Activated CD4-positive, alpha-beta memory T cell treated with anti-CD3 and anti-CD28 coated beads, Interleukin-2, amount 10 ng/mL, durations not matched to agents 7 days and 5 days (primary cell): Measurements from ENCODE around the gene FMN1. TPM values are rescaled to one million over a fixed set of nuclear protein-coding genes. Genes with fewer than 3 reads are reported as not detected.

Source experiments
- CTCF ChIA-PET: fragments of 350-600 bp; sonication (Branson Sonifier 250); formaldehyde crosslinking; loops from one replicate; lab custom pipeline; 2021; ENCODE audit warnings: antibody characterized with exemption, inconsistent platforms; lab: Charles Lee
- POLR2A ChIA-PET: fragments of 350-600 bp; sonication (Branson Sonifier 250); formaldehyde crosslinking; loops from one replicate; lab custom pipeline; 2021; ENCODE audit warnings: antibody characterized with exemption; lab: Charles Lee
- DNase-seq: peaks from one replicate; pipeline ENCODE4 v3.0.0-alpha.2; 2020
- H3K27ac Mint-ChIP-seq: one replicate; pipeline ENCODE4 v1.8.0; 2021; ENCODE audit warnings: mild to moderate bottlenecking, mixed read lengths
- H3K27me3 Mint-ChIP-seq: one replicate; pipeline ENCODE4 v1.8.0; 2021; ENCODE audit warnings: mixed read lengths
- H3K36me3 Mint-ChIP-seq: one replicate; pipeline ENCODE4 v1.8.0; 2021; ENCODE audit warnings: low read depth, mixed read lengths
- H3K4me1 Mint-ChIP-seq: one replicate; pipeline ENCODE4 v1.8.0; 2021; ENCODE audit warnings: mixed read lengths
- H3K4me3 Mint-ChIP-seq: one replicate; pipeline ENCODE4 v1.8.0; 2021; ENCODE audit warnings: mild to moderate bottlenecking, mixed read lengths
- H3K9me3 Mint-ChIP-seq: one replicate; pipeline ENCODE4 v1.8.0; 2021; ENCODE audit warnings: mixed read lengths
- total RNA-seq, 2 experiments: library from RNA; stranded (reverse); gene quantifications; one replicate each; pipeline ENCODE4 v1.2.3, GENCODE V29; 2021

Gene FMN1
- total RNA-seq, 2 experiments from 2014 or later = 0.03 to 0.15 TPM

GRCh38 chr15:33209575-33210481 lies 15.3 kb upstream of the FMN1 start:
- no peak for DNase-seq
- Mint-ChIP-seq H3K9me3 (peaks cover 10% of the 10 kb centered on the region), H3K27ac (no peak overlapping the region), H3K4me3 (no peak overlapping the region), H3K36me3 (no peaks in the 10 kb centered on the region), H3K4me1 (peaks cover 7% of the 10 kb centered on the region), H3K27me3 (peaks cover 4% of the 10 kb centered on the region)
- POLR2A ChIA-PET = no interaction called here
- CTCF ChIA-PET = no interaction called here

- peaks cover 10% of the 10 kb centered on the region for H3K9me3 Mint-ChIP-seq
- H3K27me3 Mint-ChIP-seq = peaks cover 7% of the 10 kb centered on the region
- ChIA-PET CTCF (no interaction called here), POLR2A (no interaction called here)
- H3K4me3 Mint-ChIP-seq = no peak overlapping the region
- no peak overlapping the region for H3K27ac Mint-ChIP-seq
- peaks cover 14% of the 10 kb centered on the region for H3K4me1 Mint-ChIP-seq
- no peaks in the 10 kb centered on the region for H3K36me3 Mint-ChIP-seq
- no peak for DNase-seq
Observed at GRCh38 chr15:33207646-33208045, 13.1 kb upstream of the FMN1 start.

- H3K4me1 Mint-ChIP-seq = peaks cover 24% of the 10 kb centered on the region
- POLR2A ChIA-PET = no interaction called here
- H3K36me3 Mint-ChIP-seq = no peaks in the 10 kb centered on the region
- CTCF ChIA-PET = interaction anchor here (0.9 kb wide), 1 partner anchor 10 kb away, joined by 4 read pairs; no protein-coding TSS in a partner anchor
- no peak for DNase-seq
- peaks cover 10% of the 10 kb centered on the region for H3K9me3 Mint-ChIP-seq
- no peak overlapping the region for H3K27ac Mint-ChIP-seq
- no peak overlapping the region for H3K4me3 Mint-ChIP-seq
- peaks cover 7% of the 10 kb centered on the region for H3K27me3 Mint-ChIP-seq
Observed at GRCh38 chr15:33206366-33206765, 11.9 kb upstream of the FMN1 start.

GRCh38 chr15:33204926-33205325 lies 10.4 kb upstream of the FMN1 start:
- H3K27me3 Mint-ChIP-seq = peaks cover 18% of the 10 kb centered on the region
- no peaks in the 10 kb centered on the region for H3K36me3 Mint-ChIP-seq
- POLR2A ChIA-PET = interaction anchor here (0.8 kb wide), 1 partner anchor 10 kb away, joined by 4 read pairs; the partner anchor contains the start of gene FMN1
- H3K9me3 Mint-ChIP-seq = peaks cover 6% of the 10 kb centered on the region
- H3K27ac Mint-ChIP-seq = no peak overlapping the region
- H3K4me1 Mint-ChIP-seq = peaks cover 37% of the 10 kb centered on the region
- CTCF ChIA-PET = no interaction called here
- no peak overlapping the region for H3K4me3 Mint-ChIP-seq
- no peak for DNase-seq

DNA sequence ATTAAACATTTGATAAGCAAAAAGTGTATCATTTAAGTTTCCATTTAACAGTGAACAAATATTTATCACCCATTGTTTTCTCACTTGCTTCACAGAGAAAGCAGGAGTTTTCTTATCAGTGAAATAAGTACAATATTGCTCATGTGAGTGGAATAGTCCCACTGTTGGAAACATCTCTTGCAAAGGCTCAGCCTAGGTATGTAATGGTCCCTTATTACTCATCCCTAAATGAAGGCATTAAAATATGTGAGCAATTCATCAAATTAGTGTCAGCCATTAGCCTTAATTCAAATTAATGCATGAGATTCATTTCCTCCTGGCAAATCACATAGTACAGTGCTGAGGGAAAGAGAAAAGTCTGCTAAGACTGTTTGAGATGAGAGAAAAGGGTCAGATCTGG lies 9.6 kb upstream of the FMN1 start:
- Mint-ChIP-seq H3K4me3 (no peak overlapping the region), H3K27ac (no peak overlapping the region), H3K9me3 (no peaks in the 10 kb centered on the region), H3K4me1 (peaks cover 34% of the 10 kb centered on the region), H3K27me3 (peaks cover 23% of the 10 kb centered on the region), H3K36me3 (no peaks in the 10 kb centered on the region)
- no peak for DNase-seq
- ChIA-PET CTCF (no interaction called here), POLR2A (no interaction called here)

DNA sequence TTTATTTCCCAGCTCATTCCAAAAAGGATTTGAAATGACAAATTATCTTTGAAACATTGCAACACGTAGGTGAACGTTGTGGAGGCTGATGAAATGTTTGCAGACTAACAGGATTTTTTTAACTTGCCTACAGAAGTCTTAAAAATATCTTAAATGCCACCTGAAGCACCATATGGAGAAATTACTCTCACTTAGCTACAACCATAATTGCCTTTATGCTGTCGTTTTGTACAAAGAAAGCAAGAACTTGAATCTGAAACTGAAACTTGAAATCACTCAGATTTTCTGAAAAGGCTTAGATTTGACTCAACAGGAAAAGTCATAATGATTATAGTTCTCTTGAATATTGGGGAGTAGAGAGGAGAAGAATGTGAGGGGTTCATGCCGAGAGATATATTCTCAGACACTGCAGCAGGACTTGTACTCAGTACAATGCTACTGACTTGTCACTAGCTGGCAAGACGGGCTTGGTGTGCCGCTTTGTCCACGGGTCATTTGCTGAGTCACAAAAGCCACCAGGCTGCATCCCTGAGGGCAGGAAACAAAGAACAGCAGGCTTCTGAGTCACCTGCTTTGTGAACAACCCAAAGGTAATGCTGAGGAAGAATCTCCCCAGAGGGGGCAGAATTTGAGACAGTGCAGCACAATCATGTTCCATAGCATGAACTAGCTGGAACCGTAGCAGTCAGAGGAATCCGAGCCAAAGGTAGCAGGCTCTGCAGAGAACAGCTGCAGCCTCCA lies 7.1 kb upstream of the FMN1 start:
- DNase-seq = peak; percentile 66
- Mint-ChIP-seq H3K27ac (peak overlapping the region; percentile 60), H3K9me3 (no peaks in the 10 kb centered on the region), H3K36me3 (no peaks in the 10 kb centered on the region), H3K4me1 (peaks cover 34% of the 10 kb centered on the region), H3K4me3 (peak overlapping the region; percentile 62), H3K27me3 (peaks cover 26% of the 10 kb centered on the region)
- CTCF ChIA-PET = interaction anchor here (0.7 to 1.5 kb wide), 5 partner anchors 8 to 69 kb away, joined by 3 to 5 read pairs (median 3); no protein-coding TSS in a partner anchor
- POLR2A ChIA-PET = interaction anchor here (0.9 kb wide), 1 partner anchor 14 kb away, joined by 4 read pairs; no protein-coding TSS in a partner anchor

DNA sequence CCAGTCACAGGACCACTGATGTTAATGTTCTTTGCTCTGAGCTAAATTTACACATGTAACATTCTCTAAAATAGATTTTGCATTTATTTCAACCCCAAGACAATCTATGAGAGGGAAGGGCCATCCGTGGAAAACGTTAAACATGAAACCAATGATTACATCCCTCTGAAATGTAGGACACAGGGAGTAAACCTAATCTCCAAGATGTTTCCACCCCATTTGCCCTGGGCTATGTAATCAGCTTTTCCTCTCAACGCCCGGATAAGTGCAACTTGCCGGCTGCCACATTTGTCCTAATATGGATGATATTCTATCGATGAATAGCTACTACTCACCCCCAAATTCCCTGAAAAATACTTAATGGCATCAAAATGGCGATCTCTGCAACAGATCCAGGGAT lies 6.4 kb upstream of the FMN1 start:
- CTCF ChIA-PET = interaction anchor here (0.7 to 1.5 kb wide), 5 partner anchors 9 to 1011 kb away, joined by 3 to 5 read pairs (median 3); no protein-coding TSS in a partner anchor
- no peak for DNase-seq
- Mint-ChIP-seq H3K27me3 (peaks cover 30% of the 10 kb centered on the region), H3K27ac (no peak overlapping the region), H3K9me3 (no peaks in the 10 kb centered on the region), H3K4me1 (peaks cover 36% of the 10 kb centered on the region), H3K4me3 (no peak overlapping the region), H3K36me3 (no peaks in the 10 kb centered on the region)
- POLR2A ChIA-PET = no interaction called here

GRCh38 chr15:33200444-33200843 lies 5.9 kb upstream of the FMN1 start:
- H3K36me3 Mint-ChIP-seq = no peaks in the 10 kb centered on the region
- H3K27me3 Mint-ChIP-seq = peaks cover 30% of the 10 kb centered on the region
- H3K27ac Mint-ChIP-seq = no peak overlapping the region
- CTCF ChIA-PET = interaction anchor here (0.7 to 1.3 kb wide), 2 partner anchors 68 to 1012 kb away, joined by 3 read pairs; no protein-coding TSS in a partner anchor
- no peak overlapping the region for H3K4me3 Mint-ChIP-seq
- H3K4me1 Mint-ChIP-seq = peaks cover 36% of the 10 kb centered on the region
- POLR2A ChIA-PET = no interaction called here
- H3K9me3 Mint-ChIP-seq = no peaks in the 10 kb centered on the region
- no peak for DNase-seq

DNA sequence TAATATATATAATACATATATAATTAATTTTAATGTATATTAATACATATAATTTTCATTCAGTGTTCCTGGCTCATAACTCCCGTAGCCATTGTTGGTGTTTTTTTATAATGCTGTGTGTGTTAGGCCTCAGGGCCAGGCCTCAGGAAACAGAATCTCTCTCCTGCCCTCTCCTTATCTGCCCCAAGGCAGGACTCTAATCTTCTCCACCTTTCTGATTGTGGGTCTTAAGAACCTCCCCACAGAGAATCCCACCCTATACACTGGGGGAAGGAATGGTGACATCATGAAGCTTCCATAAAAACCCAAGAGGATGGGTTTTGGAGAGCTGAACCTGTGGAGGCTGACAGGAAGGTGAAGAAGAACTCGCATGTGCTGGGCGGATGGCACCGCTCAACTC lies 4.0 kb upstream of the FMN1 start:
- ChIA-PET CTCF (no interaction called here), POLR2A (no interaction called here)

GRCh38 chr15:33197636-33198035 lies 3.1 kb upstream of the FMN1 start:
- no peak overlapping the region for H3K27ac Mint-ChIP-seq
- no peak overlapping the region for H3K4me3 Mint-ChIP-seq
- H3K9me3 Mint-ChIP-seq = no peaks in the 10 kb centered on the region
- CTCF ChIA-PET = no interaction called here
- no peaks in the 10 kb centered on the region for H3K36me3 Mint-ChIP-seq
- DNase-seq = no peak
- POLR2A ChIA-PET = no interaction called here
- H3K27me3 Mint-ChIP-seq = peaks cover 43% of the 10 kb centered on the region
- peaks cover 41% of the 10 kb centered on the region for H3K4me1 Mint-ChIP-seq

More for the DNA sequence above, 4.0 kb upstream of the FMN1 start:
- DNase-seq = no peak
- H3K27me3 Mint-ChIP-seq = peaks cover 37% of the 10 kb centered on the region
- H3K4me3 Mint-ChIP-seq = no peak overlapping the region
- no peak overlapping the region for H3K27ac Mint-ChIP-seq
- H3K36me3 Mint-ChIP-seq = no peaks in the 10 kb centered on the region
- peaks cover 42% of the 10 kb centered on the region for H3K4me1 Mint-ChIP-seq
- no peaks in the 10 kb centered on the region for H3K9me3 Mint-ChIP-seq

DNA sequence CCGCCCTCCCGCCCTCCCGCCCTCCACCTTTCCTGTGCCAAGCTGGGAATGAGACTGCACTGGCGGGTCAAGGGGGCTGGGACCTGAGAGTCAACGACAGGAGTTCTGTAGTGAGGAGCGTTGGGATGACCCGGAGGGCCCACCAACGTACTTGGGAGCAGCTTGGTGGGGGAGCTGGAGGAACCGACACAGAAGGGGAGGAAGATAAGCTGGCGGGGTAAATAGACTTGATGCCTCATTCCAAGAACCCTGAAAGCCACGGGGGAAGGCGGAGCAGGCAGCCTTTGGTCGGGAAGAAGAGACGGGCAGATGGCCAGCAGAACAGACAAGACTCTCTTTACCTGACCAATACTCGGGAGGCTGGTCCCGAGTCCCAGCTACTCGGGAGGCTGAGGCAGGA lies 277 bp downstream of the FMN1 start:
- H3K36me3 Mint-ChIP-seq = no peaks in the 10 kb centered on the region
- no peaks in the 10 kb centered on the region for H3K9me3 Mint-ChIP-seq
- POLR2A ChIA-PET = interaction anchor here (1.0 kb wide), 1 partner anchor 11 kb away, joined by 4 read pairs; no protein-coding TSS in a partner anchor
- H3K27ac Mint-ChIP-seq = no peak overlapping the region
- no peak for DNase-seq
- H3K4me3 Mint-ChIP-seq = peak overlapping the region; percentile 46
- CTCF ChIA-PET = no interaction called here
- peaks cover 35% of the 10 kb centered on the region for H3K4me1 Mint-ChIP-seq
- peaks cover 45% of the 10 kb centered on the region for H3K27me3 Mint-ChIP-seq

DNA sequence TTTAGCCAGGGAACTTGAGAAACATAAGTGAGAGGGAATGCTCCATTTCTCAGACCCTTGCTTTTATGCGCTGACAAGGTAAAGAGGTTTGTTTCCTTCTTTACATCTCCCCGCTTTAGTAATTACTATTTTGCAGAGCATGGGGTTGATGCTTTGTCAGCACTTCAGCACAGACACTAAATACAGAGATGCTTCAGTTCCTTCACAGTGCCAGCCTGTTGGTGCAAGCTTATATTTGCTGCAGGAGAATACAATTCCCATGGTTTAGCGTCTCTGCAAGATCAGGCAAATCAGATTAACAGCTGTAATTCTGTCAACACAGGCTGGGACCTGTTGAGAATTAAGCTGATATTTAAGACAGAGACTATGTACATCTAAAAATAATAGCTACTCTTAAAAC lies 2.9 kb downstream of the FMN1 start:
- H3K4me1 Mint-ChIP-seq = peaks cover 35% of the 10 kb centered on the region
- H3K27me3 Mint-ChIP-seq = peaks cover 44% of the 10 kb centered on the region
- H3K4me3 Mint-ChIP-seq = no peak overlapping the region
- H3K27ac Mint-ChIP-seq = no peak overlapping the region
- CTCF ChIA-PET = interaction anchor here (1.4 kb wide), 1 partner anchor 10 kb away, joined by 4 read pairs; no protein-coding TSS in a partner anchor
- no peak for DNase-seq
- no peaks in the 10 kb centered on the region for H3K9me3 Mint-ChIP-seq
- POLR2A ChIA-PET = no interaction called here
- no peaks in the 10 kb centered on the region for H3K36me3 Mint-ChIP-seq

DNA sequence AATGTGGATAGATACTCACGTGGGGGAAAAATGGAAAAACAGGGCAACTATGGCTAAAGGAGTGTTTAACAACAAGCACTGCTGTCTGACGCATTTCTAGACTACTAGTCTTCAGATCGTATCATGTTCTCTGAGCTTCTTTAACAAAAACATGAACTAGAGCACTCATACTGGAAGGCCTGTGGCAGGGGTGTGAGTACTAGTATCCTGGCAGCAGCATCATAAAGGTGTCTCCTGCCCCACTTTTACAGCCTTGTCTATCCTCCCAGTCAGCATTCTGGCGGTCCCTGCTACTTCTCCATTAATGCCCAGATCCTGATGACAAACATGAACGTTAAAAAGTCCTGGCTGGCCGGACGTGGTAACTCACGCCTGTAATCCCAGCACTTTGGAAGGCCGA lies 4.0 kb downstream of the FMN1 start:
- no peak overlapping the region for H3K4me3 Mint-ChIP-seq
- no peaks in the 10 kb centered on the region for H3K9me3 Mint-ChIP-seq
- CTCF ChIA-PET = no interaction called here
- H3K27ac Mint-ChIP-seq = no peak overlapping the region
- peaks cover 39% of the 10 kb centered on the region for H3K27me3 Mint-ChIP-seq
- POLR2A ChIA-PET = no interaction called here
- H3K4me1 Mint-ChIP-seq = peaks cover 39% of the 10 kb centered on the region
- peak; percentile 26 for DNase-seq
- no peaks in the 10 kb centered on the region for H3K36me3 Mint-ChIP-seq
